ENCODE data around the gene GDF15. TPM values are rescaled to one million over a fixed set of nuclear protein-coding genes. Genes with fewer than 3 reads are reported as not detected.
"Not testable (repeated sequence)": the region's sequence is repeated elsewhere in the genome, so short reads cannot be mapped to it uniquely, and the experiment has no call there.

GDF15 gene
- total RNA-seq, 4 donors from 2014 or later = 0.41 to 13.1 (median 1.6) TPM

- Histone ChIP-seq H3K4me1 (no peaks in the 10 kb centered on the region), H3K9me3 (no peaks in the 10 kb centered on the region), H3K27ac (no peak overlapping the region), H3K36me3 (no peaks in the 10 kb centered on the region), H3K4me3 (no peak overlapping the region), H3K27me3 (no peaks in the 10 kb centered on the region)
- TF ChIP-seq CTCF (IDR thresholded peaks at IDR 0.05) (no peak), POLR2A (IDR thresholded peaks at IDR 0.05) (no peak)
- no peak for DNase-seq
- intact Hi-C loops (cut with DNase I; ENCODE audit: low total_unique reads) = loop anchor here (10.0 kb wide), 1 partner anchor 67 kb away; the partner anchor contains the start of gene SSBP4
Measured at GRCh38 chr19:18348171-18348570, 37.8 kb upstream of the GDF15 start.

- not testable (repeated sequence) for H3K4me1 ChIP-seq, H3K9me3 ChIP-seq, H3K27ac ChIP-seq, H3K27me3 ChIP-seq, DNase-seq, H3K36me3 ChIP-seq, H3K4me3 ChIP-seq
- intact Hi-C loops (cut with DNase I; ENCODE audit: low total_unique reads) = loop anchor here (10.0 kb wide), 1 partner anchor 66 kb away; the partner anchor contains the start of gene SSBP4
Measured at GRCh38 chr19:18348818-18349339, 37.1 kb upstream of the GDF15 start.

GRCh38 chr19:18349524-18350128 lies 36.3 kb upstream of the GDF15 start:
- intact Hi-C loops (cut with DNase I; ENCODE audit: low total_unique reads) = loop anchor here (10.0 kb wide), 1 partner anchor 65 kb away; the partner anchor contains the start of gene SSBP4
- peak; percentile 53 to 58 for DNase-seq
- no peak overlapping the region for H3K4me3 ChIP-seq
- no peak overlapping the region for H3K27ac ChIP-seq
- no peaks in the 10 kb centered on the region for H3K4me1 ChIP-seq
- H3K27me3 ChIP-seq = no peaks in the 10 kb centered on the region
- no peak for TF ChIP-seq POLR2A (IDR thresholded peaks at IDR 0.05)
- peak; percentile 76 to 81 (median 76) for TF ChIP-seq CTCF (IDR thresholded peaks at IDR 0.05)
- H3K9me3 ChIP-seq = no peaks in the 10 kb centered on the region
- no peaks in the 10 kb centered on the region for H3K36me3 ChIP-seq

- no peak for DNase-seq
- intact Hi-C loops (cut with DNase I; ENCODE audit: low total_unique reads) = no loop called here
- H3K4me3 ChIP-seq = no peak overlapping the region
- H3K36me3 ChIP-seq = no peaks in the 10 kb centered on the region
- no peaks in the 10 kb centered on the region for H3K27me3 ChIP-seq
- TF ChIP-seq CTCF (IDR thresholded peaks at IDR 0.05) (no peak), POLR2A (IDR thresholded peaks at IDR 0.05) (no peak)
- no peaks in the 10 kb centered on the region for H3K4me1 ChIP-seq
- no peak overlapping the region for H3K27ac ChIP-seq
- no peaks in the 10 kb centered on the region for H3K9me3 ChIP-seq
Measured at GRCh38 chr19:18350490-18350889, 35.5 kb upstream of the GDF15 start.

- intact Hi-C loops (cut with DNase I; ENCODE audit: low total_unique reads) = no loop called here
- TF ChIP-seq CTCF (IDR thresholded peaks at IDR 0.05) (no peak), POLR2A (IDR thresholded peaks at IDR 0.05) (no peak)
- H3K9me3 ChIP-seq = no peaks in the 10 kb centered on the region
- no peaks in the 10 kb centered on the region for H3K4me1 ChIP-seq
- no peak for DNase-seq
- H3K27ac ChIP-seq = no peak overlapping the region
- no peaks in the 10 kb centered on the region for H3K36me3 ChIP-seq
- no peaks in the 10 kb centered on the region for H3K27me3 ChIP-seq
- H3K4me3 ChIP-seq = no peak overlapping the region
Measured at GRCh38 chr19:18351544-18351943, 34.4 kb upstream of the GDF15 start.

All from uterus (tissue), 4 donors.